Caki2 (cell line): Measurements from ENCODE around the gene CASP4. TPM values are rescaled to one million over a fixed set of nuclear protein-coding genes. Genes with fewer than 3 reads are reported as not detected.

Experiments used
- DNase-seq: peaks from one replicate; pipeline ENCODE4 v3.0.0-alpha.2; 2015; ENCODE audit warnings: low read depth
- in situ Hi-C: cut with HindIII; loops from 2 replicates; pipeline ENCODE4 v1.10.0; 2016; ENCODE audit warnings: low sequenced_read_pairs, low pct_unique_long_range_greater_than_20kb, mixed read lengths
- total RNA-seq: library from RNA; depleted of rRNA; stranded (reverse); fragments of >200 nt; shearing (Covaris generic); gene quantifications from 2 replicates; pipeline ENCODE4 v1.2.3, GENCODE V29; 2014; ENCODE audit warnings: low replicate concordance; rRNA removed

CASP4 gene
- total RNA-seq, 1 experiment from 2014 or later, result 9.1 TPM

DNA sequence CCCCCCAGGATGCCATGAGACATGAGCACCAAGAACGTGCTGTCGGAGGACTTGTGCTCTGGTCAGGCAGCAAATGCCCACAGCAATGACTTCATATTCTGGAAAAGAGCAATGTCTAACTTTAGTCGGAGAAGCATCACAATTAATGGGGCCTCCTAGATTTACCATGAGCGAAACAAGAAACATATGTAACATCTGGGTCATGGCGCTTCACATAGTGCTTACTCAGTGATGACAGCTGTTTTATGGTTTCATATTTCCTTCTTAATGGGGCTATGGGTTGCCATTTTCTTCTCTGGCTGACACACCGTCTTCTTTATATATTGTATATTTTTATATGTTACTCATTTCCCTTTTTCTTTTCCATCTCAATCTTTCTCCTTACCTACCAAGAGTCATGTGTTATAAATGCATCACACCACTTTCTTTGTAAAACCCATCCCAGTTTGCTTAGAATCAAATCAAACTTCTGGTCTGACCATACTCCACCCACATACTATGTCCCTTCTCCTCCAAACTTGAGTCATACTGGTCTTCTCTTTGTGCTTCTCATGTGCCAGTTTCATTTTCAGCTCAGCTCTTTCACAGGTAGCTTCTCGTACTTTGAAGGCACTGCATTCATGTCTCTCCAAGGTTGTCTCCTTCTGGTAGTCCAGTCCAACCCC lies 60.7 kb downstream of the CASP4 start:
- in situ Hi-C loops, result no loop called here
- DNase-seq, result no peak

DNA sequence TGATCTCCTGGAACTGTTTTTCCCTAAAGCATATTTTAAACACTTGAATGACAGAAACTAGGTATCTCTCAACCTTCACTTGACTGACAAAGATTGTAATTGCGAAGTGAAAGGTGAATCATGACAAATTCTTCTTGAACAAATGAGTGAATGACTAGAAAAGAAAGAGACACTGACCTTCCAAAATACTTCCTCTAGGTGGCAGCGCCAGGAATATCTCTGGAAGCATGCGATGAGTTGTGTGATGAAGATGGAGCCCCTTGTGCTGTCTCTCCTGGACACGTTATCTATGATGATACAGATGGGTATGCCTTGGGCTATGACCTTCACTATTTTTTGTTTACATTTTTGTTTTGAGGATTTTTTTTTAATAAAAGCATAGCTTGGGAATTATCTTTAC lies 63.1 kb downstream of the CASP4 start:
- no peak for DNase-seq
- in situ Hi-C loops, result no loop called here

DNA sequence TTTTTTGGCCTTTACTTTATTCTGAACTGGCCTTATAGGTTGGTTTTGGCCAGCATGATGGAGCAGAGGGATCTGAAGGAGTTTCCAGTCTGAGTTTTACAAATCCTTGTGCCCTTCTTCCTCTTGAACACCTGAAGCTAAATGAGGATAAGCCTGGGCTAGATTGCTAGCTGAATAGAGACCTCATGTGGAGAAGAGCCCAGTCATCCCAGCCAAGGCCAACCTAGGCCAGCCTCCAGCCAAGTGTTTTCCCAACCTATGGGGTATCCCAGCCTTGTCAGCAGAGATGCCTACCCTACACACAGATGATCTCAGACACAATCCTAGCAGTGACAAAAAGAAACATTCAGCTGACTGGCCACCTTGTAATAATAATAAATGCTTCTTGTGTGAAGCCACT lies 69.1 kb downstream of the CASP4 start:
- in situ Hi-C loops, result no loop called here
- no peak for DNase-seq

DNA sequence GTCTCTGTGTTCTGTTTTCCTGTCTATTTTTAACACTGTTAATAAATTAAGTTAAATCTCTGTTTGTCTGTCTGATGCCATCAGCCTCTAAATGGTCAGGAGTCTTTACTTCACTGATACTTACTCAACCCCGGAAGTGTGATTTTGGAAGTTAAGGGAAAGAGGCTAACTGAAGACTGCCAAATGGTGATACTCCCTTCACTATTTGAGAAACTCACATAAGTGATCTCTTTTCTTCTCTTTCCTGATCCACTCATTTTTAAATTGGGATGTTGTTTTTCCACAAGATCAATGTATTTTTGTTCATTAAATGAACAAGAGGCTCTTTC lies 69.7 kb downstream of the CASP4 start:
- in situ Hi-C loops, result no loop called here
- DNase-seq, result no peak

DNA sequence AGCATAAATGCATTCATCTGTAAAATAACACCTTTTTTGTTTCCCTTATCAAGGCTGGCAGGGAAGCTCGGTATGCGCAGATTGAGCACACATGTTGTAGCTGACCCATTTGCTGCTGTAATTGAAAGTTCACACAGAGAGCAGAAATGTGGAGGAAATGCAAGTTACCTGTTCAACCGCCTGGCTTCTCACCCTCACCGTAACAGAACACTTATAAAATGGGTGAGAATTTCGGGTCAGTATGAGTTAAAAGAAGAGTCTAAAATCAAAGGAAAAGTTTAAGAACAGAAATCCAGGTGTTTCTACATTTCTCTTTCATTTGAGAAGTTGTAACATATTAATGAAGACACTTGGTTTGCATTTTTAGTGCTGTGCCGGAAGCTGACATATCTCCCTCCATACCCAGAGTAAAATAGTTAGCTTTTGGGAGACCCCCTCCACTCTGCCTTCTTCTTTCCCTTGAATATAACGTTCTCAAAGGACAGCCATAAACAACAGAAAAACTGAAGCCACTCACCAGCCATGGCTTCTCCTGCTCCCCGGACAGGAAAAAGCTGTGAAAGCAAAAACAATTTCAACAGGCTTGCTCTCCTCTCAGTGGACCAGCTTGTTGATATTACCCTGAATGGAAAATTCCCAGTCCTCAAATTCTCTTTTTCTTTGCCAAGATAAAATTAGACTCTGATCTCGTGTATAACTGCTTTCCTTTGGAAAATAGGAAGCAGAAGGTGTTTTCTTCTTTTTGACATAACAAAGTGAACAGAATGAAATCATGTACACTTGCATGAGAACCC lies 70.3 kb downstream of the CASP4 start, which contains the start of gene CASP12:
Gene CASP12 (minus strand): TSS at position 570 of the 794 bp plus-strand sequence.
- no peak for DNase-seq
- in situ Hi-C loops, result no loop called here

DNA sequence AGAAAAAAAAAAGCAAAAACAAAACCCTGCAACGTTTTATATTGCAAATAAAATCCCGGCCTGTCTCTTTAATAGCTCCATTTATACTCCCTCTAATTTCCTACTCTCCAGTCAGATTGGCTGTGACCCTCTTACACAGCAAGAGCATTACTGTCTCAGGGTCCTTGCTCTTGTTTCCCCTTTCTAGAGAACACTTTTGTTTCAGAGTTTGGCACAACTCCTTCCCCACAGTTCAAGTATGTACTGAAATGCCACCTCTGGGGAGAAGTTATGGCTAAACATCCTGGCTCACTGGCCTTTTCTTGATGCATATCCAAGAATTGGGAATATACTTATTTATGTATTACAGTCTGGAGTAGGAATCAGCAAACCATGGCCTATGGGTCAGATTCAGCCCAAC lies 72.7 kb downstream of the CASP4 start:
- no peak for DNase-seq
- in situ Hi-C loops, result no loop called here

DNA sequence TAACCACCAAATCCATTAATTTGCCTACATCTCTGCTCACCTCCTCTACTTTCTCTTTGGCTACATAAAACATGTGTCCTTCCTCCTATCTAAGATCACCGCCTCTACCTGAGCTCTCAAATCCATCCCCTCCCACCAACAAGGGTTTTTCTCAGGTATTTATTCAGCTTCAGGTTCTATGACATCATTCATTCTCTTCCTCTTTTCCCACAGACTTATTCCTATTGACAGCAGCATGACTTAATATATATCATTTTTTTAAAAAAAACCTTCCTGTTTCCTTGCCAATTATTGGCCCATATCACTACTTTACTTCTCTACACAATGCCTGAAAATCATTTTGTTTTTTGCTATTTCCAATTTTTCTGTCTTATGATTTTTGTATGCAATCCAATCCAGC lies 74.5 kb downstream of the CASP4 start:
- no peak for DNase-seq
- in situ Hi-C loops, result no loop called here

Other genes with a start within 250 kb of the CASP4 start
- not detected in 2 replicates for gene CASP12, start 70.1 kb downstream of the CASP4 start, total RNA-seq
- not detected in 2 replicates for gene CASP5, start 54.6 kb upstream of the CASP4 start, total RNA-seq
- gene CASP1, start 66.6 kb upstream of the CASP4 start, total RNA-seq, result not detected in 2 replicates
- not detected in 2 replicates for gene CARD16, start 76.8 kb upstream of the CASP4 start, total RNA-seq
- not detected in 2 replicates for gene CARD18, start 171.2 kb upstream of the CASP4 start, total RNA-seq